Adrenal gland (tissue), 12 donors: ENCODE measurements around the gene GUCY1A1. TPM values are rescaled to one million over a fixed set of nuclear protein-coding genes. Genes with fewer than 3 reads are reported as not detected.

ENCODE experiments used
- DNase-seq, 7 donors: peaks; one replicate each; pipeline ENCODE4 v3.0.0-alpha.2; 2019 to 2020
- H3K27ac ChIP-seq, 5 donors: fragments of 200-600 bp; sonication (generic) in 4 of 5; 1 replicate in 3 of 5; 2 replicates in 2 of 5; pipeline versions ENCODE4 v1.5.1 to v1.8.0; 2016 to 2020; ENCODE audit warnings: mild to moderate bottlenecking in 1 of 5
- H3K27me3 ChIP-seq: fragments of 200-600 bp; 2 replicates; pipeline ENCODE4 v1.8.0; 2021
- H3K36me3 ChIP-seq, 2 donors: fragments of 200-600 bp; replicated peaks in 1 of 2; 1 replicate in 1 of 2; 2 replicates in 1 of 2; pipeline versions ENCODE4 v1.5.1 to v1.8.0; 2018 to 2022
- H3K4me1 ChIP-seq, 2 donors: fragments of 200-600 bp; replicated peaks in 1 of 2; 1 replicate in 1 of 2; 2 replicates in 1 of 2; pipeline versions ENCODE4 v1.5.1 to v1.8.0; 2018 to 2021
- H3K4me3 ChIP-seq, 4 donors: fragments of 200-600 bp; sonication (generic) in 3 of 4; one replicate each; pipeline ENCODE4 v1.5.1; 2016 to 2018
- H3K9me3 ChIP-seq, 3 donors: fragments of 200-600 bp; sonication (generic) in 1 of 3; replicated peaks in 1 of 3; 1 replicate in 2 of 3; 2 replicates in 1 of 3; pipeline versions ENCODE4 v1.5.1 to v1.8.0; 2016 to 2021
- POLR2A ChIP-seq, 2 donors: fragments of 450-650 bp; IDR thresholded peaks; one replicate each; pipeline ENCODE4 v1.6.1; 2017; ENCODE audit warnings: antibody characterized with exemption in 2 of 2, mild to moderate bottlenecking in 2 of 2, moderate library complexity in 1 of 2
- WGBS, 4 donors: extraction: QIAGEN DNeasy Blood & Tissue Kit in 2 of 4; methylation state at CpG; one replicate each; pipeline versions ENCODE4 v1.1.5 to v1.1.7; 2013 to 2017; 5-methylcytosine and 5-hydroxymethylcytosine counted together
- intact Hi-C, 2 donors: fragments of 100-400 bp; cut with DNase I; formaldehyde crosslinking; loops; one replicate each; pipeline versions ENCODE4 v1.14.1 to v1.15.0; 2022 to 2023
- polyA plus RNA-seq, 3 donors: library from polyadenylated mRNA; stranded (reverse); fragments of 200-250 nt in 2 of 3; fragments of 350-450 nt in 1 of 3; fragmentation: Illumina TruSeq in 1 of 3; extraction: RNeasy Lipid Tissue Mini Kit (QIAGEN cat#74804) in 1 of 3; gene quantifications; one replicate each; pipeline ENCODE4 v1.2.3, GENCODE V29; 2013 to 2014
- total RNA-seq, 9 donors: library from RNA; depleted of rRNA in 4 of 9; stranded (reverse); fragments of >200 nt in 4 of 9; fragments of 120-200 nt in 1 of 9; fragmentation: NEBNext Ultra II Directional in 1 of 9; extraction: Animal tissue kit (Norgen Biotek cat#: 25700) in 1 of 9; gene quantifications; one replicate each; pipeline versions ENCODE4 v1.1.0 to v1.2.4, GENCODE V29; 2013 to 2023
- TF ChIP-seq, protein P1 (sequence below), 6 experiments: fragments of 450-650 bp in 4 of 6; fragments of 200-600 bp in 2 of 6; sonication (generic) in 1 of 6; IDR thresholded peaks; 1 replicate in 5 of 6; 2 replicates in 1 of 6; pipeline versions ENCODE4 v1.5.1 to v1.8.0; 2016 to 2021; ENCODE audit warnings: antibody characterized with exemption in 6 of 6, mild to moderate bottlenecking in 2 of 6, moderate library complexity in 1 of 6
- donor health status: healthy with polysubstance abuse.
- donor health status: Bipolar disorder and iron deficiency.
- donor health status: DM: yes; HTN: yes; CAD: no.
- donor health status: DM: no; HTN: no; CAD: no.
- donor health status: DM: no; HTN: no; CAD: no.
- donor health status: DM: yes; HTN: yes; CAD: no.

Gene GUCY1A1
- total and polyA plus RNA-seq, 12 donors: 2.3 to 17.1 (median 10.3) TPM

DNA sequence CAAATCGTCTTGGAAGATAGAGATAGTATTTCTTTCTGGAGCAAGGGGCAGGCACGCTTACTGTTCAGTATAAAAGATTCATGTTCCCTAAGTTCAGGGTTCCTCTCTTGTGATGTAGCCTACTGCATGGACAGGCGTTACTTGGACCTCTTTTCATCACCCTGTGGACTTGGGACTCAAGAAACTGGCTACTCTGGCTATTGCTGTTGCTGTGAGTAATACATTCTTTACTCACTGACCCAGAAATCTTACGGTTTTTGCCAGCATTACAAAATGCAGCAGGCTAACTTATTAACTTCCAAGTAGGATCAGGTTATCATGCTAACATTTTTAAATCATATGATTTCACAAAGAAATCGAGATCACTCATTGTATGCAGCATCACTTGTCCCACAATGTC lies 79.3 kb downstream of the GUCY1A1 start:
- no peaks in the 10 kb centered on the region for H3K36me3 ChIP-seq
- no peaks in the 10 kb centered on the region for H3K4me1 ChIP-seq
- no peaks in the 10 kb centered on the region for H3K9me3 ChIP-seq
- no peak overlapping the region for H3K27ac ChIP-seq
- 63 to 71% (median 66%) methylated on average over 5 of the region's 5 CpGs for WGBS, 4 donors
- no peak overlapping the region for H3K4me3 ChIP-seq
- TF ChIP-seq, protein P1, sequence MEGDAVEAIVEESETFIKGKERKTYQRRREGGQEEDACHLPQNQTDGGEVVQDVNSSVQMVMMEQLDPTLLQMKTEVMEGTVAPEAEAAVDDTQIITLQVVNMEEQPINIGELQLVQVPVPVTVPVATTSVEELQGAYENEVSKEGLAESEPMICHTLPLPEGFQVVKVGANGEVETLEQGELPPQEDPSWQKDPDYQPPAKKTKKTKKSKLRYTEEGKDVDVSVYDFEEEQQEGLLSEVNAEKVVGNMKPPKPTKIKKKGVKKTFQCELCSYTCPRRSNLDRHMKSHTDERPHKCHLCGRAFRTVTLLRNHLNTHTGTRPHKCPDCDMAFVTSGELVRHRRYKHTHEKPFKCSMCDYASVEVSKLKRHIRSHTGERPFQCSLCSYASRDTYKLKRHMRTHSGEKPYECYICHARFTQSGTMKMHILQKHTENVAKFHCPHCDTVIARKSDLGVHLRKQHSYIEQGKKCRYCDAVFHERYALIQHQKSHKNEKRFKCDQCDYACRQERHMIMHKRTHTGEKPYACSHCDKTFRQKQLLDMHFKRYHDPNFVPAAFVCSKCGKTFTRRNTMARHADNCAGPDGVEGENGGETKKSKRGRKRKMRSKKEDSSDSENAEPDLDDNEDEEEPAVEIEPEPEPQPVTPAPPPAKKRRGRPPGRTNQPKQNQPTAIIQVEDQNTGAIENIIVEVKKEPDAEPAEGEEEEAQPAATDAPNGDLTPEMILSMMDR (IDR thresholded peaks at IDR 0.05): no peak
- TF ChIP-seq POLR2A (IDR thresholded peaks at IDR 0.05): no peak
- DNase-seq: no peak
- H3K27me3 ChIP-seq: no peaks in the 10 kb centered on the region
- intact Hi-C loops: no loop called here

DNA sequence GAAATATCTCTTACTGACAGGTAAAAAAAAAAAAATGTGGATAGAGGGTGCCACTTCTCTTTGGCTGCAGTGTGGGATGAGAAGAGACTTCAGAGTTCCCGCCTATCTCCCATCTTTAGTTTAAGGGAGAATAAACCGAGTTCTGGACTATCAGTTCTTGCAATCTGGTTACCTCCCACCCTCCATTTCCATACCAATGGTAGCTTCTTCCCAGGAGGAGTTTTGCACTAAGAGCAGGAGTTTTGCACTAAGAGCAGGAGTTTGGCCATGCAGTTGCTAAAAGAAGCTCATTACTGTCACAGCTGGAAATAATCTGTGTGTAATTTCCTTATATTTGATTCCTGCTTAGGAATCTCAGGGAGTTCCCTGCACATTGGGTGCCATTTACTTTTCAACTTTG lies 81.4 kb downstream of the GUCY1A1 start:
- no peak for DNase-seq
- Histone ChIP-seq H3K27ac (no peak overlapping the region), H3K4me3 (no peak overlapping the region), H3K36me3 (no peaks in the 10 kb centered on the region), H3K4me1 (no peaks in the 10 kb centered on the region), H3K9me3 (no peaks in the 10 kb centered on the region), H3K27me3 (no peaks in the 10 kb centered on the region)
- 65 to 94% (median 69%) methylated on average over 2 of the region's 2 CpGs for WGBS, 4 donors
- TF ChIP-seq, protein P1 (IDR thresholded peaks at IDR 0.05): no peak
- TF ChIP-seq POLR2A (IDR thresholded peaks at IDR 0.05): no peak
- intact Hi-C loops: no loop called here

DNA sequence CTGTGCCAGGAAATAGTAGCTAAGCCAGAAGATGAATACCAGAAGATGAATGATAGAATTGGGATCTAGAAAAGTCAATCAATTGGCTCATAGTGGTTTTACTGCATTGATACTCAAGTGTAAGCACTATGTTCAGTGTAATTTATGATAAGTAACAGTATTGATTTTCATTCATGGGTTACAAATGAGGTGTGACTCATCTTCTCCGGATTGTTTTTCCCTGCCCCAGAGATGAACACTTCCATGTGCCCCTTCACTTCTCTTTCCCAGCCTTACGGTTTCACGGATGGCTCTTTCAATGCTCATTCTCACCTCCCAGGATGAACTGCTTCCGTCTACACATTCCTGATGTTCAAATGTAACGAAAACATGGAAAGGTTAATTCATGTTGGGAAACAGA lies 82.4 kb downstream of the GUCY1A1 start:
- intact Hi-C loops: no loop called here
- Histone ChIP-seq H3K27ac (no peak overlapping the region), H3K27me3 (no peaks in the 10 kb centered on the region), H3K4me1 (no peaks in the 10 kb centered on the region), H3K4me3 (no peak overlapping the region), H3K9me3 (no peaks in the 10 kb centered on the region), H3K36me3 (no peaks in the 10 kb centered on the region)
- TF ChIP-seq, protein P1 (IDR thresholded peaks at IDR 0.05): no peak
- TF ChIP-seq POLR2A (IDR thresholded peaks at IDR 0.05): no peak
- no peak for DNase-seq
- 73 to 79% (median 76%) methylated on average over 5 of the region's 5 CpGs for WGBS, 4 donors

DNA sequence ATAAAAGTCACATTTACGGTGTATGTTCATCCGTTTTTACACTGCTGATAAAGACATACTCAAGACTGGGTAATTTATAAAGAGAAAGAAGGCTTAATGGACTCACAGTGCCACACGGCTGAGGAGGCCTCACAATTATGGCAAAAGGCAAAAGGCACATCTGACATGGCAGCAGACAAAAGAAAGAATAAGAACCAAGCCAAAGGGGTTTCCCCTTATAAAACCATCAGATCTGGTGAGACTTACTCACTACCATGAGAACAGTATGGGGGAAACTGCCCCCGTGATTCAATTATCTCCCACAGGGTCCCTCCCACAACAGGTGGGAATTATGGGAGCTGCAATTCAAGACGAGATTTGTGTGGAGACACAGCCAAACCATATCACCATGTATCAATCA lies 84.9 kb downstream of the GUCY1A1 start:
- no peaks in the 10 kb centered on the region for H3K36me3 ChIP-seq
- no peak overlapping the region for H3K4me3 ChIP-seq
- no peak overlapping the region for H3K27ac ChIP-seq
- no peaks in the 10 kb centered on the region for H3K9me3 ChIP-seq
- H3K27me3 ChIP-seq: no peaks in the 10 kb centered on the region
- no peaks in the 10 kb centered on the region for H3K4me1 ChIP-seq
- intact Hi-C loops: no loop called here
- no peak for TF ChIP-seq POLR2A (IDR thresholded peaks at IDR 0.05)
- TF ChIP-seq, protein P1 (IDR thresholded peaks at IDR 0.05): no peak
- WGBS, 4 donors: 58 to 78% (median 64%) methylated on average over 5 of the region's 5 CpGs
- no peak for DNase-seq
